HG02642 (cell line): ENCODE measurements around the gene STAG1.
A peak's percentile ranks its signal among the peaks of the same experiment; 100 is the strongest.
"Not testable (repeated sequence)": the region's sequence is repeated elsewhere in the genome, so short reads cannot be mapped to it uniquely, and the experiment has no call there.

Source experiments
- ATAC-seq: cut with Tn5 transposase; IDR thresholded peaks from one replicate; pipeline ENCODE4 v1.9.1; 2021; ENCODE audit warnings: mild to moderate bottlenecking; ENCODE audit not compliant: unreplicated experiment, poor library complexity

Gene STAG1

DNA sequence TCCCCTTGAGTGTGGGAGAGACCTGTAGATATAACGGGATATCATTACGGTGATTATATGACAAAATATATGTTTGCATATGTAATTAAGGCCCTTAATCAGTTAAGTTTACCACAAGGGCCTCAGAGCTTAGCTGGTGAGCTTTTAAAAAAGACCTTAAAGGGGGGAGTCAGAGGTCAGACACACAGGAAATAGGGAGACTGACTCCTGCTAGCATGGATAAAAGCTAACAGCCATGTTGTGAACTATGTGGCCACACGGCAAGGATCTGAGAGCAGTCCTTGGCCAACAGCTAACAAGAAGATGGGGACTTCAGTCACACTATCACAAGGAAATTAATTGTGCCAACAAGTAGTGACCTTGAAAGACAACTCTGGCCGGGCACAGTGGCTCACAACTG is 3.1 kb downstream of the STAG1 start:
- ATAC-seq = no peak

DNA sequence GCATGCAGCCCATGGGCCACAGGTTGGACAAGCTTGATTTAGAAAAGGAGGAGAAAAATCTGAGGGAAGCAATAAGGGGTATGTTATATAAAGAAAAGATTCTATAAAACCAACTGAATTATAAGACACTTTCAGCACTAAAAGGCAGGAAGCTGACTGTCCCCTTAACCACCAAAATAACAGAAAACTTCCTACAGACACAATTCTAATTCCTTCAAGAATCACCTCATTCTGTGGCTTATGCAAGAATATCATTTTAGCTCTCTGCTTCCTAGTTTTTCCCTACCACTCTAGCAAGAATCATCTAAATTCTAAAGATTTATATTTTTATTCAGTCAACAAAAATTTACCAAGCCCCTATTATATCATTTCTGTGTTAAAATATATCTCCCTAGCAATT is 6.3 kb downstream of the STAG1 start:
- ATAC-seq = no peak

GRCh38 chr3:136741063-136741462 is 11.1 kb downstream of the STAG1 start:
- ATAC-seq = no peak

- ATAC-seq = no peak
Measured at GRCh38 chr3:136740351-136740958, 11.7 kb downstream of the STAG1 start.

GRCh38 chr3:136736950-136737349 is 15.2 kb downstream of the STAG1 start:
- ATAC-seq = not testable (repeated sequence)

DNA sequence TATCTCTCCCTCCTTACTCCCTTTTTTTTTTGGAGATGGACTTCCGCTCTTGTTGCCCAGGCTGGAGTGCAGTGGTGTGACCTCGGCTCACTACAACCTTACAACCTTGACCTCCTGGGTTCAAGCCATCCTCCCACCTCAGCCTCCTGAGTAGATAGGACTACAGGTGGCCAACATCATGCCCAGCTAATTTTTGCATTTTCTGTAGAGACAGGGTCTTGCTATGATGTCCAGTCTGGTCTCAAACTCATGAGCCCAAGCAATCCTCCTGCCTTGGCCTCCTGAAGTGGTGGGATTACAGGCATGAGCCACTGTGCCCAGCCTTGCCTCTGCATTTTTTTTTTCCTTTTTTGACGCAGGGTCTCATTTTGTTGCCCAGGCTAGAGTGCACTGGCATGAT is 17.1 kb downstream of the STAG1 start:
- no peak for ATAC-seq

GRCh38 chr3:136734382-136735070 is 17.7 kb downstream of the STAG1 start:
- ATAC-seq = no peak

DNA sequence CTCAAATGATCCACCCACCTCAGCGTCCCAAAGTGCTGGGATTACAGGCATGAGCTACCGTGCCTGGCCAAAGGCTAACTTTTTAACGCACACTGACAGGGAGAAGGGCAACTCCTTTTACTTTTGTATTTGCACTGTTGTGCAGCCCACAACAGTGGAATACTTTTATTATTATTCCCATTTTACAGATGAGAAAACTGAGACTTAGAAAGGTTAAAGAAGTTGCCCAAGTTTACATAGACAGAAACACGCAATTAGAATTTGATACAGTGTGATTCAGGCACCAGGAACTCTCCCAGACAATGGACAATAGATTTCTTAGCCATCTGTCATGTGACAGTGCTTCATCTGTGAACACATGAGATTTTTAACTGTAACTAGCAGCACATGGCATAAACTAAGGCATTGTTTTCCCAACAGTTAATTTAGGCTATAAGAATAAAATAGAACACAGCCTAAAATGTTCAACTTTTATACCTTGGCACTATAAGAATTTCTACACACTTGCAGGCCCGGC is 18.8 kb downstream of the STAG1 start:
- no peak for ATAC-seq

- no peak for ATAC-seq
Measured at GRCh38 chr3:136731274-136731884, 20.8 kb downstream of the STAG1 start.

DNA sequence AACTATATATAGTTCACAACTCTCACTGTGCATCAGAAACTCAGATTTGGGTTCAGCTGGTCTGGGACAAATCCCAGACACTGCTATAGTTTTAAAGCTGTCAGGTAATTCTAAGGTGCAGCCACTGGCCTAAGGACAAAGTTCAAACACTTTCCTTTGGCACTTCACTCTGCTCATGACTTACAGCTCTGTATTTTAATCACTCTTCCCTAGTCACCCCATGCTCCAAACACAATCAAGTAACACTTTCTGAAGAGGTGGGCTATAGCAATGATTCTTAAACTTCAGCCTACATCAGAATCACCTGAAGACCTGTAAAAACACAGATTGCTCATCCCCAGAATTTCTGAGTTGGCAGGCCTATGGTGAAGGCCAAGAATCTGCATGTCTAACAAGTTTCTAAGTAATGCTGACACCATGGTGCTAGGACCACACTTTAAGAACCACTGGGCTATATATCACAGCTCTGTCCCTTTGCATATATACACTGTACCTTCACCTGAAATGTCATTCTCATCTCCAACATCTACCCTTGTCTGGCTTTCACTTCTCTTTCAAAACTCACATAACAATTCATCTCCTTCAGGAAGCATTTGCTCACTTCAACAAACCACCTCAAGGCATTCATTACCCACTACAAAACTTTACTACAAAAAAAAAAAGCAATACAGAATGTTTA is 21.4 kb downstream of the STAG1 start:
- ATAC-seq = peak; percentile 57

- ATAC-seq = no peak
Measured at GRCh38 chr3:136728918-136729317, 23.3 kb downstream of the STAG1 start.

DNA sequence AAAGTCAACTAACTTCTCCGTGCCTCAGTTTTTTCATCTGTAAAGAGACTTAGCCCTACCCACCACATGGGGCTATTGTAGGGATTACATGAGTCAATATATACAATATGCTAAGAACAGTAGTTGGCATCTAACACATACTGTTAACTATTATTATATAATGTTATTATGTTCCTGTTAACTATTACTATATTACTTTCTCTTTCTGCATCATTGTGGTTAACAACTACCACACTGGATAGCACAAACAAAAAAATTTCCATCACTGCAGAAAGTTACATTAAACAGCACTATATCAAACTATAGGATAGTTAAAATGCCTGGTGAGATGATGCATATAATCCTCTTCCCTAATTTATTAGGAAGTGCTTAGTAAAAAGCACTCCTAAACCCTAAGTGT is 23.7 kb downstream of the STAG1 start:
- ATAC-seq = no peak

GRCh38 chr3:136725468-136725867 is 26.7 kb downstream of the STAG1 start:
- ATAC-seq = no peak

DNA sequence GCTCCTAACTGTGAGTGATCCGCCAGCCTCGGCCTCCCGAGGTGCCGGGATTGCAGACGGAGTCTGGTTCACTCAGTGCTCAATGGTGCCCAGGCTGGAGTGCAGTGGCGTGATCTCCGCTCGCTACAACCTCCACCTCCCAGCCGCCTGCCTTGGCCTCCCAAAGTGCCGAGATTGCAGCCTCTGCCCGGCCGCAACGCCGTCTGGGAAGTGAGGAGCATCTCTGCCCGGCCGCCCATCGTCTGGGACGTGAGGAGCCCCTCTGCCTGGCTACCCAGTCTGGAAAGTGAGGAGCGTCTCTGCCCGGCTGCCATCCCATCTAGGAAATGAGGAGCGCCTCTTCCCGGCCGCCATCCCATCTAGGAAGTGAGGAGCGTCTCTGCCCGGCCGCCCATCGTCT is 29.3 kb downstream of the STAG1 start:
- not testable (repeated sequence) for ATAC-seq

- ATAC-seq = not testable (repeated sequence)
Measured at GRCh38 chr3:136722399-136722798, 29.8 kb downstream of the STAG1 start.

- no peak for ATAC-seq
Measured at GRCh38 chr3:136720091-136720490, 32.1 kb downstream of the STAG1 start.

GRCh38 chr3:136716629-136717028 is 35.5 kb downstream of the STAG1 start:
- no peak for ATAC-seq

GRCh38 chr3:136714020-136714419 is 38.2 kb downstream of the STAG1 start:
- ATAC-seq = no peak

GRCh38 chr3:136712941-136713340 is 39.2 kb downstream of the STAG1 start:
- no peak for ATAC-seq

DNA sequence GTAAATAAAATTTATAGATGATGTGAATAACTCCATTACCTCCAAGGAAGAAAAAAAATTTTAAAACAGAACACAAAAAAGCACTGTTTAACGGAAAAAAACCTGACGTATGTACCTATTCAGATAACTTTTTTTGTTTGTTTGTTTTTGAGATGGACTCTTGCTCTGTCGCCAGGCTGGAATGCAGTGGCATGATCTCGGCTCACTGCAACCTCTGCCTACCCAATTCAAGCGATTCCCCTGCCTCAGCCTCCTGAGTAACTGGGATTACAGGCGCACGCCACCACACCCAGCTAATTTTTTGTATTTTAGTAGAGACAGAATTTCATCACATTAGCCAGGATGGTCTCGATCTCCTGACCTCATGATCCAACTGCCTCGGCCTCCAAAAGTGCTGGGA is 40.3 kb downstream of the STAG1 start:
- not testable (repeated sequence) for ATAC-seq

GRCh38 chr3:136711277-136711676 is 40.9 kb downstream of the STAG1 start:
- no peak for ATAC-seq
